K562 treated with DMSO at 1 percent for 12 hours (cell line): Measurements from ENCODE around the gene GOLPH3. TPM values are rescaled to one million over a fixed set of nuclear protein-coding genes. Genes with fewer than 3 reads are reported as not detected.

Experiments
- total RNA-seq: library from RNA; unstranded; fragments of 300-600 nt; gene quantifications from 2 replicates; pipeline ENCODE4 v1.2.3, GENCODE V29; 2022; ENCODE audit not compliant: insufficient read depth

The GOLPH3 gene
- 44.2 and 80.6 TPM in 2 replicates for total RNA-seq

DNA sequence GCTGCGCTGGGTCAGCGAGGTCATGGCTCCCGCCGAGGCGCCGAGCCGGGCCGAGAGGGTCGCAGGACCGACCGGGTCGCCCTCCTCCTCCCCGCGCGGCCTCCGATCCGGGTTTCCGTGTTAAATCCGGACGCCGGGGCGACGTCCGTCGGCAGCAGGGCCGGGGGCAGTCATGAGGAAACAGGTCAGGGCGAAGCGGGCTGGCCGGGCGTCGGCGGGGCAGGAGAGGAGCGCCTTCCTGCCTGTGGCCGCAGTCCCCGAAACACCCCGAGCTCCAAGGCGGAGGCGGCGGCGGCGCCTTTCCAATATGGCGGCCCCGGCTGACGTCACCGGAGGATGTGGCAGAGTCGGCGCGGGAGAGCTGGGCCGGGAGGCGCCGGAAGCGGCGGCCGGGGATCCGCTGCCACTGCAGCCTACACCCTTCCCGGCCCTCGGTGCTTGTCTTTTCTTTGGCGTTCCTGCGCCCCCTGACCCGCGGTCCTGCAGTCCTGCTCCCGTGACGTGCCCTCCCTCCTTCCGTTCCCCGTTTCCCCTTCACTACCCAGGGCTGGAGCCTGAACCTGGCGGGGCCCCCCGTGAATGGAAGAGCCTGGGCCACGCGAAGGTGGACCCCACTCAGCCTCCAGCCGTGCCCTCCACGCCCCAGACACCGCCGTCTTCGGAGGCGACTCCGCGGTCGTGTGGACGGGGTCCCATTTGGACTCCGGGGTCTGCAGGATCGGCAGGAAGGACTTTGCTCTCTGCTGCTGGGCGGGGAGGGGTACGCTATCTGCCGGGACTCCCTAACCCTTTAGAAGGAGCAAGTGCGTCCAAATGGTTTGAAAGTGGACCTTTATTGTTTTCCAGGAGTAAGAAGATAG lies at the start of gene GOLPH3:
Gene GOLPH3, minus strand, starts transcription at position 309 of the 860 bp plus-strand sequence. Its CDS starts 285 bp downstream, at position 24.

Other genes with a start within 250 kb of the GOLPH3 start
- 6.2 and 17.3 TPM in 2 replicates for gene MTMR12, start 138.6 kb upstream of the GOLPH3 start, total RNA-seq